MCF 10A (cell line): ENCODE measurements around the gene ELFN2. TPM values are rescaled to one million over a fixed set of nuclear protein-coding genes. Genes with fewer than 3 reads are reported as not detected.

Source experiments
- BruUV-seq: library from RNA; stranded (reverse); fragments of 400-500 nt; replicated peaks from 2 replicates; lab custom pipeline; 2021; lab: Mats Ljungman, UMichigan
- CTCF ChIA-PET: fragments of 300-600 bp; sonication (Branson Sonifier 250); formaldehyde crosslinking; extraction: SDS; loops from one replicate; lab custom pipeline; 2021; ENCODE audit warnings: antibody characterized with exemption, inconsistent platforms; lab: Yijun Ruan, JAX
- POLR2A ChIA-PET: fragments of 300-600, 350-650 bp; sonication (Branson Sonifier 250); formaldehyde crosslinking; extraction: SDS; loops from one replicate; lab custom pipeline; 2020; ENCODE audit warnings: antibody characterized with exemption, inconsistent platforms; lab: Yijun Ruan, JAX
- DNase-seq: peaks from one replicate; pipeline ENCODE4 v3.0.0-alpha.2; 2018; ENCODE audit not compliant: unreplicated experiment
- H3K27ac Mint-ChIP-seq: one replicate; pipeline ENCODE4 v1.8.0; 2022; ENCODE audit warnings: mild to moderate bottlenecking, low read depth, mixed read lengths; ENCODE audit not compliant: unreplicated experiment
- H3K27me3 Mint-ChIP-seq: one replicate; pipeline ENCODE4 v1.8.0; 2022; ENCODE audit warnings: mixed read lengths; ENCODE audit not compliant: insufficient read depth, unreplicated experiment
- H3K36me3 Mint-ChIP-seq: one replicate; pipeline ENCODE4 v1.8.0; 2022; ENCODE audit warnings: mild to moderate bottlenecking, moderate library complexity, mixed read lengths; ENCODE audit not compliant: insufficient read depth, unreplicated experiment
- H3K4me1 Mint-ChIP-seq: one replicate; pipeline ENCODE4 v1.8.0; 2022; ENCODE audit warnings: mixed read lengths; ENCODE audit not compliant: insufficient read depth, unreplicated experiment
- H3K4me3 Mint-ChIP-seq: one replicate; pipeline ENCODE4 v1.8.0; 2022; ENCODE audit warnings: mild to moderate bottlenecking, moderate library complexity, mixed read lengths; ENCODE audit not compliant: unreplicated experiment
- H3K9me3 Mint-ChIP-seq: one replicate; pipeline ENCODE4 v1.8.0; 2022; ENCODE audit warnings: mixed read lengths; ENCODE audit not compliant: unreplicated experiment
- CTCF ChIP-seq: fragments of 200-600 bp; IDR thresholded peaks from one replicate; pipeline ENCODE4 v1.8.0; 2022; ENCODE audit warnings: antibody characterized with exemption, mild to moderate bottlenecking; ENCODE audit not compliant: unreplicated experiment
- intact Hi-C: fragments of 100-400 bp; cut with micrococcal nuclease; formaldehyde crosslinking; loops from 2 replicates; pipeline ENCODE4 v1.14.1; 2022
- total RNA-seq: library from RNA; stranded (reverse); gene quantifications from 2 replicates; pipeline ENCODE4 v1.2.3, GENCODE V29; 2022

Gene ELFN2
- total RNA-seq, 1 experiment from 2014 or later, result 4.2 TPM

GRCh38 chr22:37428649-37429586, 1.6 kb upstream of the ELFN2 start:
- POLR2A ChIA-PET, result interaction anchor here (0.6 kb wide), 1 partner anchor 25 kb away, joined by 3 read pairs; no protein-coding TSS in a partner anchor
- H3K27ac Mint-ChIP-seq, result no peak overlapping the region
- CTCF ChIA-PET, result interaction anchor here (0.6 to 3.6 kb wide), 12 partner anchors 12 to 820 kb away, joined by 3 to 29 read pairs (median 4); no protein-coding TSS in a partner anchor
- H3K4me3 Mint-ChIP-seq, result peak overlapping the region; percentile 46
- H3K36me3 Mint-ChIP-seq, result peaks cover 8% of the 10 kb centered on the region
- no TSS peak for BruUV-seq
- peaks cover 34% of the 10 kb centered on the region for H3K4me1 Mint-ChIP-seq
- no peaks in the 10 kb centered on the region for H3K27me3 Mint-ChIP-seq
- TF ChIP-seq CTCF, result peak; percentile 43
- peak; percentile 59 for DNase-seq
- H3K9me3 Mint-ChIP-seq, result no peaks in the 10 kb centered on the region
- intact Hi-C loops, result loop anchor here (2.0 kb wide), 1 partner anchor 112 kb away; no protein-coding TSS in a partner anchor

GRCh38 chr22:37427711-37428635, 694 bp upstream of the ELFN2 start:
- ChIA-PET CTCF (interaction anchor here (0.6 to 3.6 kb wide), 7 partner anchors 14 to 407 kb away, joined by 3 to 29 read pairs (median 6); no protein-coding TSS in a partner anchor), POLR2A (interaction anchor here (0.6 kb wide), 1 partner anchor 26 kb away, joined by 3 read pairs; no protein-coding TSS in a partner anchor)
- H3K9me3 Mint-ChIP-seq, result no peaks in the 10 kb centered on the region
- no peaks in the 10 kb centered on the region for H3K27me3 Mint-ChIP-seq
- peaks cover 34% of the 10 kb centered on the region for H3K4me1 Mint-ChIP-seq
- no TSS peak for BruUV-seq
- no peak for DNase-seq
- no peak for TF ChIP-seq CTCF
- H3K4me3 Mint-ChIP-seq, result peak overlapping the region; percentile 46
- H3K36me3 Mint-ChIP-seq, result peaks cover 7% of the 10 kb centered on the region
- no peak overlapping the region for H3K27ac Mint-ChIP-seq
- intact Hi-C loops, result loop anchor here (2.0 kb wide), 1 partner anchor 111 kb away; no protein-coding TSS in a partner anchor

- Mint-ChIP-seq H3K4me1 (peaks cover 27% of the 10 kb centered on the region), H3K36me3 (no peaks in the 10 kb centered on the region), H3K27ac (no peak overlapping the region), H3K4me3 (peak overlapping the region; percentile 76), H3K27me3 (no peaks in the 10 kb centered on the region), H3K9me3 (no peaks in the 10 kb centered on the region)
- POLR2A ChIA-PET, result no interaction called here
- TF ChIP-seq CTCF, result no peak
- intact Hi-C loops, result no loop called here
- no TSS peak for BruUV-seq
- CTCF ChIA-PET, result no interaction called here
- no peak for DNase-seq
Observed at GRCh38 chr22:37426706-37427134, 559 bp downstream of the ELFN2 start.
